Fibroblast of lung (primary cell): ENCODE results near the gene PLEKHH2. TPM values are rescaled to one million over a fixed set of nuclear protein-coding genes. Genes with fewer than 3 reads are reported as not detected.
"Not testable (repeated sequence)": the region's sequence is repeated elsewhere in the genome, so short reads cannot be mapped to it uniquely, and the experiment has no call there.

Source experiments
- DNase-seq, 2 donors: peaks; one replicate each; pipeline versions ENCODE4 v3.0.0 to v3.0.0-alpha.2; 2010; ENCODE audit warnings: low read depth in 2 of 2
- H2AFZ ChIP-seq: 2 replicates; pipeline ENCODE4 v1.5.1; 2012; ENCODE audit warnings: low read length, control low read depth, inconsistent platforms
- H3K27ac ChIP-seq: 2 replicates; pipeline ENCODE4 v1.5.1; 2011; ENCODE audit warnings: low read length, control low read depth; ENCODE audit not compliant: insufficient read depth
- H3K27me3 ChIP-seq: 2 replicates; pipeline ENCODE4 v1.5.1; 2011; ENCODE audit warnings: mild to moderate bottlenecking, low read length; ENCODE audit not compliant: control insufficient read depth, insufficient read depth
- H3K36me3 ChIP-seq: 2 replicates; pipeline ENCODE4 v1.5.1; 2011; ENCODE audit warnings: low read length; ENCODE audit not compliant: control insufficient read depth, insufficient read depth
- H3K4me1 ChIP-seq: 2 replicates; pipeline ENCODE4 v1.5.1; 2011; ENCODE audit warnings: low read length; ENCODE audit not compliant: control insufficient read depth, insufficient read depth; ENCODE audit errors: extremely low read depth
- H3K4me2 ChIP-seq: 2 replicates; pipeline ENCODE4 v1.5.1; 2011; ENCODE audit warnings: low read length, control low read depth; ENCODE audit not compliant: insufficient read depth; ENCODE audit errors: extremely low read depth
- H3K4me3 ChIP-seq, 4 experiments: fragments of 200-600 bp in 1 of 4; sonication (generic) in 1 of 4; replicated peaks in 1 of 4; 2 replicates each; pipeline ENCODE4 v1.5.1; 2011 to 2016; ENCODE audit warnings: low read length in 4 of 4, low read depth in 3 of 4, mild to moderate bottlenecking in 3 of 4, control low read depth in 2 of 4, inconsistent platforms in 1 of 4, mixed read lengths in 1 of 4; ENCODE audit not compliant: insufficient read depth in 1 of 4; ENCODE audit errors: control extremely low read depth in 1 of 4
- H3K79me2 ChIP-seq: 2 replicates; pipeline ENCODE4 v1.5.1; 2012; ENCODE audit warnings: mild to moderate bottlenecking, low read length, inconsistent platforms; ENCODE audit not compliant: control insufficient read depth, insufficient read depth
- H3K9ac ChIP-seq: 2 replicates; pipeline ENCODE4 v1.5.1; 2011; ENCODE audit warnings: mild to moderate bottlenecking, low read length, control low read depth; ENCODE audit not compliant: insufficient read depth
- H3K9me3 ChIP-seq: 2 replicates; pipeline ENCODE4 v1.5.1; 2012; ENCODE audit warnings: low read depth, low read length; ENCODE audit not compliant: control insufficient read depth, insufficient read depth
- H4K20me1 ChIP-seq: 2 replicates; pipeline ENCODE4 v1.5.1; 2011; ENCODE audit warnings: low read length; ENCODE audit not compliant: control insufficient read depth, insufficient read depth; ENCODE audit errors: extremely low read depth
- CTCF ChIP-seq, 2 donors: IDR thresholded peaks in 1 of 2; conservative IDR thresholded peaks in 1 of 2; 1 replicate in 1 of 2; 2 replicates in 1 of 2; pipeline ENCODE4 v1.5.1; 2011 to 2012; ENCODE audit warnings: low read length in 2 of 2, control low read depth in 1 of 2, inconsistent platforms in 1 of 2, low read depth in 1 of 2, mild to moderate bottlenecking in 1 of 2
- EZH2 ChIP-seq: IDR thresholded peaks from 2 replicates; pipeline ENCODE4 v1.5.1; 2012; ENCODE audit warnings: low read length, control low read depth, mild to moderate bottlenecking; ENCODE audit errors: missing control alignments
- polyA plus RNA-seq, 2 donors: library from polyadenylated mRNA; depleted of rRNA in 1 of 2; stranded (reverse) in 1 of 2; unstranded in 1 of 2; fragments of >200 nt; gene quantifications; 2 replicates each; pipeline ENCODE4 v1.2.1, GENCODE V29; 2011 to 2012; ENCODE audit warnings: missing spikeins in 1 of 2
- total RNA-seq: library from RNA; depleted of rRNA; stranded (reverse); fragments of >200 nt; gene quantifications from 2 replicates; pipeline ENCODE4 v1.2.1, GENCODE V29; 2014

PLEKHH2 gene
- total and polyA plus RNA-seq, 2 donors (not counting 1 experiment from before 2014, with no cell fraction given): 6.9 to 14.0 TPM

GRCh38 chr2:43718530-43719124 is 81.6 kb downstream of the PLEKHH2 start:
- Histone ChIP-seq H3K27ac (no peak overlapping the region), H3K36me3 (no peaks in the 10 kb centered on the region), H3K4me2 (no peak overlapping the region), H2AFZ (no peak overlapping the region), H3K9me3 (no peaks in the 10 kb centered on the region), H3K79me2 (no peaks in the 10 kb centered on the region), H3K4me1 (no peaks in the 10 kb centered on the region), H4K20me1 (no peaks in the 10 kb centered on the region), H3K27me3 (no peaks in the 10 kb centered on the region), H3K4me3 (no peak overlapping the region), H3K9ac (no peak overlapping the region)
- TF ChIP-seq CTCF (conservative IDR thresholded peaks at IDR 0.05 in 1 of 2, IDR thresholded peaks at IDR 0.05 in 1 of 2; ENCODE audit: low read depth in 1 of 2, low read length in 2 of 2) (no peak), EZH2 (no peak)
- DNase-seq: peak in 1 of 2 donors; percentile 20

GRCh38 chr2:43724728-43725526 is 87.9 kb downstream of the PLEKHH2 start:
- Histone ChIP-seq H3K79me2 (no peaks in the 10 kb centered on the region), H3K27me3 (no peaks in the 10 kb centered on the region), H3K4me3 (no peak overlapping the region), H3K9me3 (no peaks in the 10 kb centered on the region), H4K20me1 (no peaks in the 10 kb centered on the region), H3K9ac (no peak overlapping the region), H3K4me2 (no peak overlapping the region), H3K27ac (no peak overlapping the region), H2AFZ (no peak overlapping the region), H3K36me3 (no peaks in the 10 kb centered on the region), H3K4me1 (no peaks in the 10 kb centered on the region)
- DNase-seq: peak in 1 of 2 donors; percentile 56
- TF ChIP-seq CTCF (conservative IDR thresholded peaks at IDR 0.05 in 1 of 2, IDR thresholded peaks at IDR 0.05 in 1 of 2; ENCODE audit: low read depth in 1 of 2, low read length in 2 of 2) (no peak), EZH2 (no peak)

- H3K4me2 ChIP-seq: no peak overlapping the region
- no peaks in the 10 kb centered on the region for H3K4me1 ChIP-seq
- H3K36me3 ChIP-seq: no peaks in the 10 kb centered on the region
- H3K9me3 ChIP-seq: no peaks in the 10 kb centered on the region
- H3K79me2 ChIP-seq: no peaks in the 10 kb centered on the region
- no peaks in the 10 kb centered on the region for H4K20me1 ChIP-seq
- DNase-seq: no peak
- TF ChIP-seq CTCF (conservative IDR thresholded peaks at IDR 0.05 in 1 of 2, IDR thresholded peaks at IDR 0.05 in 1 of 2; ENCODE audit: low read depth in 1 of 2, low read length in 2 of 2) (no peak), EZH2 (no peak)
- H3K4me3 ChIP-seq: no peak overlapping the region
- H3K27ac ChIP-seq: no peak overlapping the region
- H3K27me3 ChIP-seq: no peaks in the 10 kb centered on the region
- H3K9ac ChIP-seq: no peak overlapping the region
- no peak overlapping the region for H2AFZ ChIP-seq
Measured at GRCh38 chr2:43725711-43726246, 88.7 kb downstream of the PLEKHH2 start.

- not testable (repeated sequence) for H3K9ac ChIP-seq, H3K79me2 ChIP-seq, H3K9me3 ChIP-seq, H3K36me3 ChIP-seq, H3K27me3 ChIP-seq, H3K4me2 ChIP-seq, H3K4me1 ChIP-seq, H4K20me1 ChIP-seq, H2AFZ ChIP-seq, H3K4me3 ChIP-seq, H3K27ac ChIP-seq
- peak; percentile 53 to 65 for DNase-seq
Measured at GRCh38 chr2:43726961-43727633, 90.0 kb downstream of the PLEKHH2 start.
